Fibroblast of skin of left quadriceps (primary cell): ENCODE results near the gene CNTD1.

ENCODE experiments used
- DNase-seq, 2 experiments: peaks; one replicate each; pipeline ENCODE4 v3.0.0-alpha.2; 2013; ENCODE audit warnings: low read depth in 2 of 2

CNTD1 gene

GRCh38 chr17:42804918-42805367 is 6.3 kb downstream of the CNTD1 start:
- DNase-seq, result no peak

GRCh38 chr17:42806249-42806648 is 7.6 kb downstream of the CNTD1 start:
- no peak for DNase-seq

GRCh38 chr17:42809250-42809649 is 10.6 kb downstream of the CNTD1 start:
- DNase-seq, result peak; percentile 48 to 51

- peak; percentile 70 to 72 for DNase-seq
Measured at GRCh38 chr17:42814633-42815399, 16.2 kb downstream of the CNTD1 start.

GRCh38 chr17:42817866-42818265 is 19.2 kb downstream of the CNTD1 start:
- DNase-seq, result peak in 1 of 2 experiments; percentile 10

- DNase-seq, result no peak
Measured at GRCh38 chr17:42818379-42818778, 19.7 kb downstream of the CNTD1 start.

- no peak for DNase-seq
Measured at GRCh38 chr17:42819939-42820535, 21.4 kb downstream of the CNTD1 start.

- no peak for DNase-seq
Measured at GRCh38 chr17:42821176-42821575, 22.5 kb downstream of the CNTD1 start.

GRCh38 chr17:42827472-42827871 is 28.8 kb downstream of the CNTD1 start:
- no peak for DNase-seq

GRCh38 chr17:42830971-42831370 is 32.3 kb downstream of the CNTD1 start:
- no peak for DNase-seq

- no peak for DNase-seq
Measured at GRCh38 chr17:42832213-42832933, 33.7 kb downstream of the CNTD1 start.

GRCh38 chr17:42832934-42833766 is 34.5 kb downstream of the CNTD1 start, which contains the start of gene PSME3:
Gene PSME3 (plus strand): TSS chr17:42833397. CDS start chr17:42833632, 235 bp downstream.
- peak; percentile 61 to 65 for DNase-seq

- no peak for DNase-seq
Measured at GRCh38 chr17:42833767-42834422, 35.2 kb downstream of the CNTD1 start.

- no peak for DNase-seq
Measured at GRCh38 chr17:42835732-42836131, 37.1 kb downstream of the CNTD1 start.

- DNase-seq, result no peak
Measured at GRCh38 chr17:42841975-42842685, 43.5 kb downstream of the CNTD1 start.

GRCh38 chr17:42843358-42843934 is 44.8 kb downstream of the CNTD1 start:
- DNase-seq, result peak; percentile 21 to 41

GRCh38 chr17:42844271-42844670 is 45.6 kb downstream of the CNTD1 start, which contains the start of gene AOC2:
Gene AOC2 (plus strand): TSS chr17:42844580. CDS start chr17:42844627, 47 bp downstream.
- DNase-seq, result no peak

GRCh38 chr17:42844761-42845555 is 46.3 kb downstream of the CNTD1 start:
- DNase-seq, result no peak

GRCh38 chr17:42845556-42845917 is 46.9 kb downstream of the CNTD1 start:
- no peak for DNase-seq
